WTC11 (cell line): Measurements from ENCODE around the gene CCDC57. TPM values are rescaled to one million over a fixed set of nuclear protein-coding genes. Genes with fewer than 3 reads are reported as not detected.

Source experiments
- ATAC-seq: fragments of 200-7000 bp; cut with Tn5 transposase; 2 replicates; pipeline ENCODE4 v1.10.0; 2021; ENCODE audit warnings: mild to moderate bottlenecking, moderate library complexity
- CTCF ChIA-PET: fragments of 300-600 bp; sonication (Branson Sonifier 250); formaldehyde crosslinking; loops from one replicate; lab custom pipeline; 2021; ENCODE audit warnings: antibody characterized with exemption; lab: Charles Lee
- POLR2A ChIA-PET: fragments of 350-600 bp; sonication (Branson Sonifier 250); formaldehyde crosslinking; loops from one replicate; lab custom pipeline; 2021; ENCODE audit warnings: antibody characterized with exemption; lab: Charles Lee
- DNase-seq: peaks from one replicate; pipeline ENCODE4 v3.0.0; 2021; ENCODE audit warnings: low spot score
- H3K27ac Mint-ChIP-seq: 2 replicates; pipeline ENCODE4 v1.8.0; 2021; ENCODE audit warnings: mixed read lengths
- H3K27me3 Mint-ChIP-seq: 2 replicates; pipeline ENCODE4 v1.8.0; 2021; ENCODE audit warnings: low read depth, mild to moderate bottlenecking, moderate library complexity, mixed read lengths
- H3K36me3 Mint-ChIP-seq: 2 replicates; pipeline ENCODE4 v1.8.0; 2021; ENCODE audit warnings: mixed read lengths
- H3K4me1 Mint-ChIP-seq: 2 replicates; pipeline ENCODE4 v1.8.0; 2022; ENCODE audit warnings: mixed read lengths
- H3K4me3 Mint-ChIP-seq: 2 replicates; pipeline ENCODE4 v1.8.0; 2021; ENCODE audit warnings: mild to moderate bottlenecking, moderate library complexity, mixed read lengths
- H3K9me3 Mint-ChIP-seq: 2 replicates; pipeline ENCODE4 v1.8.0; 2021; ENCODE audit warnings: mixed read lengths
- AFF4 ChIP-seq: sonication (generic); formaldehyde crosslinking; IDR thresholded peaks from 2 replicates; pipeline ENCODE4 v1.8.1; 2023; ENCODE audit warnings: mild to moderate bottlenecking, missing genetic modification reagents, borderline replicate concordance
- CREB1 ChIP-seq: sonication (generic); formaldehyde crosslinking; IDR thresholded peaks from 2 replicates; pipeline ENCODE4 v1.8.0; 2023; ENCODE audit warnings: mild to moderate bottlenecking, missing genetic modification reagents
- FOXJ3 ChIP-seq: sonication (generic); formaldehyde crosslinking; IDR thresholded peaks from 2 replicates; pipeline ENCODE4 v1.9.0; 2021; ENCODE audit warnings: missing genetic modification reagents, mild to moderate bottlenecking, borderline replicate concordance
- MLX ChIP-seq: sonication (generic); formaldehyde crosslinking; IDR thresholded peaks from 2 replicates; pipeline ENCODE4 v1.8.1; 2023; ENCODE audit warnings: mild to moderate bottlenecking, missing genetic modification reagents, moderate library complexity
- NFATC4 ChIP-seq: fragments of 250-450 bp; sonication (Bioruptor Pico); IDR thresholded peaks from 2 replicates; pipeline ENCODE4 v1.9.0; 2021; ENCODE audit warnings: mild to moderate bottlenecking
- NFYB ChIP-seq: sonication (generic); formaldehyde crosslinking; conservative IDR thresholded peaks from 2 replicates; pipeline ENCODE4 v1.8.0; 2022; ENCODE audit warnings: low read depth, missing genetic modification reagents
- SMAD3 ChIP-seq: sonication (generic); formaldehyde crosslinking; IDR thresholded peaks from 2 replicates; pipeline ENCODE4 v1.8.0; 2022; ENCODE audit warnings: missing genetic modification reagents, mild to moderate bottlenecking, borderline replicate concordance
- TEAD4 ChIP-seq: sonication (generic); formaldehyde crosslinking; IDR thresholded peaks from 2 replicates; pipeline ENCODE4 v1.8.0; 2022; ENCODE audit warnings: mild to moderate bottlenecking, missing genetic modification reagents
- TP53 ChIP-seq: sonication (generic); formaldehyde crosslinking; IDR thresholded peaks from 2 replicates; pipeline ENCODE4 v1.8.1; 2023; ENCODE audit warnings: mild to moderate bottlenecking, missing genetic modification reagents
- USF2 ChIP-seq: sonication (generic); formaldehyde crosslinking; IDR thresholded peaks from 2 replicates; pipeline ENCODE4 v1.8.1; 2023; ENCODE audit warnings: mild to moderate bottlenecking, missing genetic modification reagents, moderate library complexity
- ZNF281 ChIP-seq: sonication (generic); formaldehyde crosslinking; IDR thresholded peaks from 2 replicates; pipeline ENCODE4 v1.8.0; 2023; ENCODE audit warnings: mild to moderate bottlenecking, missing genetic modification reagents
- total RNA-seq: library from RNA; stranded (reverse); gene quantifications from 3 replicates; pipeline ENCODE4 v1.2.3, GENCODE V29; 2021
- TF ChIP-seq, protein P1 (sequence below): sonication (generic); formaldehyde crosslinking; IDR thresholded peaks from 2 replicates; pipeline ENCODE4 v1.8.0; 2022; ENCODE audit warnings: mild to moderate bottlenecking, missing genetic modification reagents
- TF ChIP-seq, protein P2 (sequence below): fragments of 250-450 bp; sonication (Bioruptor Pico); IDR thresholded peaks from 2 replicates; pipeline ENCODE4 v1.9.0; 2021; ENCODE audit warnings: moderate library complexity, mild to moderate bottlenecking, inconsistent platforms, borderline replicate concordance
- TF ChIP-seq, protein P3 (sequence below): fragments of 250-450 bp; sonication (Bioruptor Pico); IDR thresholded peaks from 2 replicates; pipeline ENCODE4 v2.1.2; 2022; ENCODE audit warnings: mild to moderate bottlenecking, moderate library complexity
- TF ChIP-seq, protein P4 (sequence below): sonication (generic); formaldehyde crosslinking; IDR thresholded peaks from 2 replicates; pipeline ENCODE4 v1.8.0; 2023; ENCODE audit warnings: missing genetic modification reagents

Gene CCDC57
- total RNA-seq, 1 experiment from 2014 or later: 20.0 TPM

GRCh38 chr17:82090549-82091263 lies 121.9 kb downstream of the CCDC57 start:
- Mint-ChIP-seq H3K36me3 (peaks cover 22% of the 10 kb centered on the region), H3K27me3 (no peaks in the 10 kb centered on the region), H3K27ac (no peak overlapping the region), H3K9me3 (no peaks in the 10 kb centered on the region), H3K4me1 (no peaks in the 10 kb centered on the region), H3K4me3 (no peak overlapping the region)
- ChIA-PET POLR2A (no interaction called here), CTCF (interaction anchor here (0.7 to 2.3 kb wide), 2 partner anchors 16 to 60 kb away, joined by 3 to 6 read pairs; no protein-coding TSS in a partner anchor)
- no peak for DNase-seq
- TF ChIP-seq, protein P1, sequence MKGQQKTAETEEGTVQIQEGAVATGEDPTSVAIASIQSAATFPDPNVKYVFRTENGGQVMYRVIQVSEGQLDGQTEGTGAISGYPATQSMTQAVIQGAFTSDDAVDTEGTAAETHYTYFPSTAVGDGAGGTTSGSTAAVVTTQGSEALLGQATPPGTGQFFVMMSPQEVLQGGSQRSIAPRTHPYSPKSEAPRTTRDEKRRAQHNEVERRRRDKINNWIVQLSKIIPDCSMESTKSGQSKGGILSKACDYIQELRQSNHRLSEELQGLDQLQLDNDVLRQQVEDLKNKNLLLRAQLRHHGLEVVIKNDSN (CRISPR knock-in tag): no peak
- no peak for TF ChIP-seq USF2 (CRISPR knock-in tag)
- TF ChIP-seq SMAD3 (CRISPR knock-in tag): no peak
- TF ChIP-seq, protein P2, sequence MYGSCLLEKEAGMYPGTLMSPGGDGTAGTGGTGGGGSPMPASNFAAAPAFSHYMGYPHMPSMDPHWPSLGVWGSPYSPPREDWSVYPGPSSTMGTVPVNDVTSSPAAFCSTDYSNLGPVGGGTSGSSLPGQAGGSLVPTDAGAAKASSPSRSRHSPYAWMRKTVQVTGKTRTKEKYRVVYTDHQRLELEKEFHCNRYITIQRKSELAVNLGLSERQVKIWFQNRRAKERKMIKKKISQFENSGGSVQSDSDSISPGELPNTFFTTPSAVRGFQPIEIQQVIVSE (CRISPR knock-in tag): no peak
- TF ChIP-seq ZNF281 (CRISPR knock-in tag): no peak
- no peak for TF ChIP-seq TP53 (CRISPR knock-in tag)
- TF ChIP-seq MLX (CRISPR knock-in tag): no peak
- TF ChIP-seq AFF4 (CRISPR knock-in tag): no peak
- no peak for TF ChIP-seq CREB1 (CRISPR knock-in tag)
- no peak for TF ChIP-seq NFYB (CRISPR knock-in tag)
- no peak for TF ChIP-seq FOXJ3 (CRISPR knock-in tag)
- TF ChIP-seq, protein P3, sequence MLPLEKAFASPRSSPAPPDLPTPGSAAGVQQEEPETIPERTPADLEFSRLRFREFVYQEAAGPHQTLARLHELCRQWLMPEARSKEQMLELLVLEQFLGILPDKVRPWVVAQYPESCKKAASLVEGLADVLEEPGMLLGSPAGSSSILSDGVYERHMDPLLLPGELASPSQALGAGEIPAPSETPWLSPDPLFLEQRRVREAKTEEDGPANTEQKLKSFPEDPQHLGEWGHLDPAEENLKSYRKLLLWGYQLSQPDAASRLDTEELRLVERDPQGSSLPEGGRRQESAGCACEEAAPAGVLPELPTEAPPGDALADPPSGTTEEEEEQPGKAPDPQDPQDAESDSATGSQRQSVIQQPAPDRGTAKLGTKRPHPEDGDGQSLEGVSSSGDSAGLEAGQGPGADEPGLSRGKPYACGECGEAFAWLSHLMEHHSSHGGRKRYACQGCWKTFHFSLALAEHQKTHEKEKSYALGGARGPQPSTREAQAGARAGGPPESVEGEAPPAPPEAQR (CRISPR knock-in tag): no peak
- TF ChIP-seq TEAD4 (CRISPR knock-in tag): no peak
- TF ChIP-seq, protein P4, sequence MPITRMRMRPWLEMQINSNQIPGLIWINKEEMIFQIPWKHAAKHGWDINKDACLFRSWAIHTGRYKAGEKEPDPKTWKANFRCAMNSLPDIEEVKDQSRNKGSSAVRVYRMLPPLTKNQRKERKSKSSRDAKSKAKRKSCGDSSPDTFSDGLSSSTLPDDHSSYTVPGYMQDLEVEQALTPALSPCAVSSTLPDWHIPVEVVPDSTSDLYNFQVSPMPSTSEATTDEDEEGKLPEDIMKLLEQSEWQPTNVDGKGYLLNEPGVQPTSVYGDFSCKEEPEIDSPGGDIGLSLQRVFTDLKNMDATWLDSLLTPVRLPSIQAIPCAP (CRISPR knock-in tag): no peak
- TF ChIP-seq NFATC4 (CRISPR knock-in tag): no peak
- ATAC-seq: no peak
